ENCODE data around the gene C1orf226.
"Not testable (repeated sequence)": the region's sequence is repeated elsewhere in the genome, so short reads cannot be mapped to it uniquely, and the experiment has no call there.

The C1orf226 gene

DNA sequence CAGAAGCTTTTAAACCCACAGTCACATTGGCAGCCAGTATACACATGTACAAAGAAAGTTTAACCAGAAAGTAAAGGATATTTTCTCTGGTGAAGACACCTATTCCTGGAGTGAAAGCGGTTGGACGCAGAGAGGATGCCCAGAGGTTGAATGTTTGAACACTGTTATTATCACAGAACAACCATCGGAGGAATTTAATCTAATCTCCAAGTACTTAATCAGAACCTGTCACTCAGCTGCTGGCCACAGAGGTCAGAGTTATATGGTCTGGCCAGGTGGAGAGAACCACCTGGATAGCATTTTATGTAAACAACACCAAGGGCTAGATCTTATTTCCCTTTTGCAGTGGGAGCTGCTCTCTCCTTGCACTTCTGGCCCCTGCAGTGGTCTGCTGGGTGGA lies 34.2 kb upstream of the C1orf226 start:
- TF ChIP-seq, protein P1, sequence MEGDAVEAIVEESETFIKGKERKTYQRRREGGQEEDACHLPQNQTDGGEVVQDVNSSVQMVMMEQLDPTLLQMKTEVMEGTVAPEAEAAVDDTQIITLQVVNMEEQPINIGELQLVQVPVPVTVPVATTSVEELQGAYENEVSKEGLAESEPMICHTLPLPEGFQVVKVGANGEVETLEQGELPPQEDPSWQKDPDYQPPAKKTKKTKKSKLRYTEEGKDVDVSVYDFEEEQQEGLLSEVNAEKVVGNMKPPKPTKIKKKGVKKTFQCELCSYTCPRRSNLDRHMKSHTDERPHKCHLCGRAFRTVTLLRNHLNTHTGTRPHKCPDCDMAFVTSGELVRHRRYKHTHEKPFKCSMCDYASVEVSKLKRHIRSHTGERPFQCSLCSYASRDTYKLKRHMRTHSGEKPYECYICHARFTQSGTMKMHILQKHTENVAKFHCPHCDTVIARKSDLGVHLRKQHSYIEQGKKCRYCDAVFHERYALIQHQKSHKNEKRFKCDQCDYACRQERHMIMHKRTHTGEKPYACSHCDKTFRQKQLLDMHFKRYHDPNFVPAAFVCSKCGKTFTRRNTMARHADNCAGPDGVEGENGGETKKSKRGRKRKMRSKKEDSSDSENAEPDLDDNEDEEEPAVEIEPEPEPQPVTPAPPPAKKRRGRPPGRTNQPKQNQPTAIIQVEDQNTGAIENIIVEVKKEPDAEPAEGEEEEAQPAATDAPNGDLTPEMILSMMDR (conservative IDR thresholded peaks at IDR 0.05; ENCODE audit: control insufficient read depth, insufficient read depth, low read depth, low read length) = no peak
- H3K4me3 ChIP-seq (ENCODE audit: control insufficient read depth, low read depth, low read length) = no peak overlapping the region
- no peak for DNase-seq (ENCODE audit: low read depth)

DNA sequence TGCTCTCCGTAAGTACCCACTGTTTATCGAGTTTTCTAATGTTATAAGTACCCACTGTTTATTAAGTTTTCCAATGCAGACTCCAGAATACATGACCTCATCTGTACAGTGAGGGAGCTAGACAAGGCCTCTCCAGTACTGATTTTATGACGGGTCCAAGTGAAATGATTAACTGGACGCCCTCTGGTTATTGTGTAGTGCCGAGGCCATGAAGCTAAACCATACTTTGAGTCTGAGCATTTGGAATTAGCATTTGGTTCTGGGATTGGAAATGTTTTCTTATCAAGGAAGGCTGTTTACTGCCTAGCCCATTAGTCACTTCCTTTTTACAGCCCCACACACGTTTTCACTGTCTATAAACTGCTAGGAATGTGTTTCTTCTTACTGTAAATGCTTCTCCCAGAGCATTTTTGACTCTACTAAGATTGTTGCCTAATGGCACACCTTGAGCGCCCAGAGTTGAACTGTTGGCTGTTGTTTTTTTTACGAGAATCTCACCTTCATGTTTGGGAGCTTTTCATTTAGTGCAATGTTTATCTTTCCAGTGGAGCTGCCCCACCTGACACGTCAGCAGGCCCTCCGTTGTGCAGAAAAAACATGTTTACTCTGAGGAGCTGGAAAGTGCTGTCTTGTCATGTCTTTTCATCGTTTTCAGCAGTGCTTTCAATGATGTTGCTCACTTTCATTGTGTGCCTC lies 31.7 kb upstream of the C1orf226 start:
- TF ChIP-seq, protein P1 (conservative IDR thresholded peaks at IDR 0.05; ENCODE audit: control insufficient read depth, insufficient read depth, low read depth, low read length) = no peak
- DNase-seq (ENCODE audit: low read depth) = peak; percentile 41
- H3K4me3 ChIP-seq (ENCODE audit: control insufficient read depth, low read depth, low read length) = no peak overlapping the region

DNA sequence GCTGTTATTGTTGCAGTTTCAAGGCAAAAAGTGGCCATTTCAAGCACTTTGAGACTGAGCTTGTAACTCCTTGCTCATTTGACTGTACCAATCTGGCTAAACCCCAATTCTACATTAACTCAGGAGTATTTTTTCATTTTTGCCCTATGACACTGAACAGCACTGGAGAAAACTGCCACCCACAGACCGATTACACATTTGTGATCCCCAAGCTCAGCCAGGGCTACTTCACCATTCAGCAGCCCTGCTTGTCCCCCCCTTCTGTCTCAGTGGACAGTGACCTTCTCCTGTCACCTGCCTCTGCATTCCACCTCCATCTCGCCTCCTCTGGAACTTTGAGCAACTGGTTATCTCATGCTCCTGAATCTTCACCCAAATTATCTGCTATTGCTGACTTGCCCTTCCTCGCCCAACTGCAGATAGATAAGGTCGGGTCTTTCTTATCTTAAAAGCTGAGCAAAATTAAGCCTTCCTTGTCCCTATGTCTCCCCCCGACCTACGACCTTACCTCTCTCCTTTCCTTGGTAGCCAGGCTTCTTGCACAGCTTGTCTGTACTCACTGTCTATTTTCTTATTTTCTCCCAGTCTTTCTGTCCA lies 30.2 kb upstream of the C1orf226 start:
- no peak overlapping the region for H3K4me3 ChIP-seq (ENCODE audit: control insufficient read depth, low read depth, low read length)
- DNase-seq (ENCODE audit: low read depth) = no peak
- TF ChIP-seq, protein P1 (conservative IDR thresholded peaks at IDR 0.05; ENCODE audit: control insufficient read depth, insufficient read depth, low read depth, low read length) = no peak

DNA sequence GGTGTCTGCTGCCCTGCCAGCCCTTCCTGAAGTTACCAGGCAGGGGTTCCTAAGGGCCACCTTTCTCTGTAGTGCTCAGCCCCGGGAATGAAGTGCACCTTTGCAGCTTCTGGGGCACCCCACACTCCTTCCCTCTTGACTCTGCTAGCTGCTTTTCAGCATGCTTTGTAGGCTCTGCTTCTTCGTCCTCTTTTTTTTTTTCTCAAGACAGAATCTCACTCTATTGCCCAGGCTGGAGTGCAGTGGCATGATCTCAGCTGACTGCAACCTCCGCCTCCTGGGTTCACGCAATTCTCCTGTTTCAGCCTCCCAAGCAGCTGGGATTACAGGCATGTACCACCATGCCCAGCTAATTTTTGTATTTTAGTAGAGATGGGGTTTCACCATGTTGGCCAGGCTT lies 29.7 kb upstream of the C1orf226 start:
- H3K4me3 ChIP-seq (ENCODE audit: control insufficient read depth, low read depth, low read length); DNase-seq (ENCODE audit: low read depth): not testable (repeated sequence)

DNA sequence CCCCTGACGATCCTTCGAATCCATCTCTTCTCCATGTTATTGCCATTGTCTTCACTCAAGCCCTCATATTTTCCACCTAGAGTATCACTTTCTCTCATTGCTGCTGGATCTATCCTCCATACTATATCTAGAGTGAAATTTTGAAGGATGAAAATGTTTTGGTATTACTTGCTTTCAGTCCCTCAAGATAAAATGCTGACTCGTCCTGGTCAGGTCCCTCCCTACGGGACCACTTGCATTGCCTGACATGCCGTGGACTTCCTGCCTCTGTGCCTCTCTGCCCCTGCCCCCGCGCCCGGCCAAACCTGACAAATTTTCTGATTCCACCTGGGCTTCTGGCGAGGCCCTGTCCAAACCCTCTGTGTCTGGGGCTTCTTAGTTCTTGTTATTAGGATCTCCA lies 28.4 kb upstream of the C1orf226 start:
- no peak for DNase-seq (ENCODE audit: low read depth)
- TF ChIP-seq, protein P1 (conservative IDR thresholded peaks at IDR 0.05; ENCODE audit: control insufficient read depth, insufficient read depth, low read depth, low read length) = no peak
- H3K4me3 ChIP-seq (ENCODE audit: control insufficient read depth, low read depth, low read length) = no peak overlapping the region

DNA sequence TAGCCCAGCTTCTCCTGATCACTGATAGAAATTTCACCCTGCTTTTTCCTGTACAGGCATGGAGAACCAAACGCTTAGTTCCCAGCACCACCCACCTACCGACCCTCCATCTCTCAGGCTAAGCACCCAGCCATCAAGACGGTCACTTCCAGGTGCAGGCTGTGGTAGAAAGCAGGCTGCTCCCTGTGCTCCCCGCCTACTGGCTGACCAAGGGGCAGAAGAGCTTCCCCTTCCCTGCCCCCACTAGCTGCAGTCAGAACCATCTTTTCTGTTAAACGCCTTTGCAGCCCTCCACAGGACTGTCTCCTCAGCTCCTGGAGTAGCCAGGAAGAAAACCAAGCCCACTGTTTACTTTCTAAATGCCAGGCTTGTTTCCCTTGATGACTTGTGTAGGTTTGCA lies 27.8 kb upstream of the C1orf226 start:
- TF ChIP-seq, protein P1 (conservative IDR thresholded peaks at IDR 0.05; ENCODE audit: control insufficient read depth, insufficient read depth, low read depth, low read length) = no peak
- H3K4me3 ChIP-seq (ENCODE audit: control insufficient read depth, low read depth, low read length) = no peak overlapping the region
- DNase-seq (ENCODE audit: low read depth) = no peak

DNA sequence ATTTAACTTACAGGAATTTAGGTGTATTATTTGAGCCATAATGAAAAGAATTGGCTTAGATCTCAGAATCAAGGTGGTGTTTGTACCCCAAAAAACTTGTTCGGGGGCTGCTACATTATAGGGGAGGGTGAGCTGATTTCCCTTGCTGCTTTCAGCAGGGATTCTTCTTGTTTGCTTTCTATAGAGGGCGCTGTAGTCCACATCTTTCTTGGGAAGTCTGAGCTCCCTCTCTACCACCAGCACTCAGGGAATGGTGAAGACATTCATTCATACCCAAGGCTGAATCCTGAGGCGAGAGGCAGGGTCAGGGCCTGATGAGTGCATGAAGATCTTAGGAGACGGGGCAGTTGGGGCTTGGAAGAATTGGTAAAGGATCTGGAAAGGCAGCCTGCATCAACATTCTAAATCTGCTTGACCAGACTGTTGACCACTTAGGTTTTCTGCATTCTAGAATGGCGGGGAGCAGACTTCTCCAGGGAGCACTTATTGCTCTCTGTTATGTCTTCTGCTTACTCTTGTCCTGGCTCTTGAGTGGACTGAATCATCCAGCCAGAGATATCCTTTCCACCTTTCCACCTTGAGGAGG lies 23.8 kb upstream of the C1orf226 start:
- TF ChIP-seq, protein P1 (conservative IDR thresholded peaks at IDR 0.05; ENCODE audit: control insufficient read depth, insufficient read depth, low read depth, low read length) = peak; percentile 65
- DNase-seq (ENCODE audit: low read depth) = peak; percentile 62
- no peak overlapping the region for H3K4me3 ChIP-seq (ENCODE audit: control insufficient read depth, low read depth, low read length)

Measured in fibroblast of mammary gland (primary cell).